ENCODE results near the gene OR52E5. TPM values are rescaled to one million over a fixed set of nuclear protein-coding genes. Genes with fewer than 3 reads are reported as not detected.

OR52E5 gene
- total RNA-seq, 4 donors from 2014 or later, result not detected

DNA sequence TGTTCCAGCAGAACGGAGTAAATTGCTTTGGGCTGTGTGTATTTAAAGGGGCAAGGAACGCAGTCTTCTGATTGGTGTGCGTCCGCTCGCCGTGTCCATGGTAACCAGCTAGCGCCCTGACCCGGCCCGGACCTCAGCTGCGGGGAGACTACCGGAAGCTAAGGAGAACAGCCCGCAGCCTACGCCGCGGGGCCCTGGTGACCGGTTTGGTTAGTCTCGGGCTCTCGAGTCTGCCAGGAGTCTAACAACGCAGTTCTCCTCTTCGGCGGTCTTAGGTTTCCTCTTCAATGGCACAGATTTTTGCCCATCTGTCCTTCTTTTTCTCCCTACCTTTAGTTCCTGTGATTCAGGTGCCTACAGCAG lies 45.6 kb downstream of the OR52E5 start:
- intact Hi-C loops (cut with DNase I), result no loop called here
- TF ChIP-seq POLR2A (IDR thresholded peaks at IDR 0.05), result no peak
- TF ChIP-seq, protein P1, sequence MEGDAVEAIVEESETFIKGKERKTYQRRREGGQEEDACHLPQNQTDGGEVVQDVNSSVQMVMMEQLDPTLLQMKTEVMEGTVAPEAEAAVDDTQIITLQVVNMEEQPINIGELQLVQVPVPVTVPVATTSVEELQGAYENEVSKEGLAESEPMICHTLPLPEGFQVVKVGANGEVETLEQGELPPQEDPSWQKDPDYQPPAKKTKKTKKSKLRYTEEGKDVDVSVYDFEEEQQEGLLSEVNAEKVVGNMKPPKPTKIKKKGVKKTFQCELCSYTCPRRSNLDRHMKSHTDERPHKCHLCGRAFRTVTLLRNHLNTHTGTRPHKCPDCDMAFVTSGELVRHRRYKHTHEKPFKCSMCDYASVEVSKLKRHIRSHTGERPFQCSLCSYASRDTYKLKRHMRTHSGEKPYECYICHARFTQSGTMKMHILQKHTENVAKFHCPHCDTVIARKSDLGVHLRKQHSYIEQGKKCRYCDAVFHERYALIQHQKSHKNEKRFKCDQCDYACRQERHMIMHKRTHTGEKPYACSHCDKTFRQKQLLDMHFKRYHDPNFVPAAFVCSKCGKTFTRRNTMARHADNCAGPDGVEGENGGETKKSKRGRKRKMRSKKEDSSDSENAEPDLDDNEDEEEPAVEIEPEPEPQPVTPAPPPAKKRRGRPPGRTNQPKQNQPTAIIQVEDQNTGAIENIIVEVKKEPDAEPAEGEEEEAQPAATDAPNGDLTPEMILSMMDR (IDR thresholded peaks at IDR 0.05), result no peak
- DNase-seq, result no peak
- WGBS, 2 donors, result 89 to 90% methylated on average over 10 to 17 of the region's 21 CpGs
- Histone ChIP-seq H3K4me1 (no peaks in the 10 kb centered on the region), H3K36me3 (no peaks in the 10 kb centered on the region), H3K9me3 (no peaks in the 10 kb centered on the region), H3K4me3 (no peak overlapping the region), H3K27ac (no peak overlapping the region), H3K27me3 (no peaks in the 10 kb centered on the region)

DNA sequence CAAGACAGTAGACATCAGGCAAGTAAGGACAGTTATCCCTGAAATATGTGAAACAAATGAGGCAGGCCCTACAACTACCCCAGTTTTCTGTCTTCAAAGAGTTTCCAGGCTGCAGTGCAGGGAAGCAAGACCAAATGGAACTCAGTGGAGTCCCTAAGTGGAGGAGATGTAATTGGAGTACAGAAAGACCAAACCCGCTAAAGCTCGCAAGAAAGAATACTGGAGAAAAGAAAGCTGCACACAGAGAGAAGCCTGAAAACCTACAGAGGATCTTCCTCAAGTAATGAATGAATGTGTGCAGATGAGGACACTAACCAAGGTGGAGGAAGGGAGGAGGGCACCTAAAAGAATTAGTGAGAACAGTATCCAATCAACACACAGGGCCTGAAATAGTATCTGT lies 47.7 kb downstream of the OR52E5 start:
- Histone ChIP-seq H3K27ac (no peak overlapping the region), H3K36me3 (no peaks in the 10 kb centered on the region), H3K9me3 (no peaks in the 10 kb centered on the region), H3K4me1 (no peaks in the 10 kb centered on the region), H3K27me3 (no peaks in the 10 kb centered on the region), H3K4me3 (no peak overlapping the region)
- intact Hi-C loops (cut with DNase I), result no loop called here
- 80 to 92% methylated on average over 2 of the region's 2 CpGs for WGBS, 2 donors
- DNase-seq, result no peak
- TF ChIP-seq, protein P1 (IDR thresholded peaks at IDR 0.05), result no peak

DNA sequence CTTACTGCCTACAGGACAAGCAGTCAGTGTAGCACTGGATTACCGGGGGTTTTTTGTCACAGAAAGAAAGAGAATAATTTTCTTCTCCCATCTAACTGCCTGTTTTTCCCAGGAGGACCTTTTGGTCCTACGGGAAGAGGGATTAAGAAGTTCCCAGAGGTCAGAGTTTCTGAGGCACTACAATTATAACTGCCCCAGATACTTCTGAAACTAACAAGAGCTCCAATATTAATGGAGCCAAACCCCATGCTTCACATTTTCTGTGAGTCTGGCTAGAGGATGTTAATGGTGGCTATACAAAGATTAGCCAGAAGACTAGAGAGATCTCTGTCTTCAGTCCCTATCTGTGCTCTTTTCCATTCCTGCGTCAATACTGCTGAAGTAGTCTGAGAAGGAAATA lies 48.9 kb downstream of the OR52E5 start, which contains the start of gene OR56A3:
OR56A3 (plus strand) TSS at position 301 of the 400 bp plus-strand sequence. CDS start 5,096 bp downstream, outside the sequence.
- intact Hi-C loops (cut with DNase I), result no loop called here
- WGBS, 2 donors, result 75 to 85% methylated on average over 3 of the region's 3 CpGs
- Histone ChIP-seq H3K4me1 (no peaks in the 10 kb centered on the region), H3K27ac (no peak within 1 kb of the TSS), H3K9me3 (no peaks in the 10 kb centered on the region), H3K4me3 (no peak within 1 kb of the TSS), H3K36me3 (no peaks in the 10 kb centered on the region), H3K27me3 (no peaks in the 10 kb centered on the region)
- DNase-seq, result no peak
- no peak for TF ChIP-seq POLR2A (IDR thresholded peaks at IDR 0.05)
- TF ChIP-seq, protein P1 (IDR thresholded peaks at IDR 0.05), result no peak

Other genes with a start within 250 kb of the OR52E5 start
- 10 to 100 TPM; 12.6 to 15.7 (median 14.9) TPM for gene TRIM5, start 208.1 kb upstream of the OR52E5 start, total RNA-seq
- gene TRIM22, start 203.4 kb upstream of the OR52E5 start, total RNA-seq, result 10 to 100 TPM; 16.0 to 51.9 (median 32.1) TPM
- gene OR56B1, start 156.8 kb upstream of the OR52E5 start, total RNA-seq, result not detected
- not detected for gene OR52N4, start 139.0 kb upstream of the OR52E5 start, total RNA-seq
- gene OR52N5, start 109.9 kb upstream of the OR52E5 start, total RNA-seq, result not detected
- not detected for gene OR52N1, start 101.9 kb upstream of the OR52E5 start, total RNA-seq
- not detected for gene OR52N2, start 84.3 kb upstream of the OR52E5 start, total RNA-seq
- not detected for gene OR52E6, start 51.3 kb upstream of the OR52E5 start, total RNA-seq
- not detected for gene OR52E8, start 35.5 kb upstream of the OR52E5 start, total RNA-seq
- gene OR52E4, start 12.6 kb upstream of the OR52E5 start, total RNA-seq, result not detected
- gene OR56A3, start 49.0 kb downstream of the OR52E5 start, total RNA-seq, result not detected
- gene OR56A5, start 75.3 kb downstream of the OR52E5 start, total RNA-seq, result not detected
- gene OR52L1, start 93.8 kb downstream of the OR52E5 start, total RNA-seq, result not detected
- gene OR56A4, start 113.7 kb downstream of the OR52E5 start, total RNA-seq, result not detected
- not detected for gene OR56A1, start 137.6 kb downstream of the OR52E5 start, total RNA-seq
- not detected for gene OR56B4, start 214.5 kb downstream of the OR52E5 start, total RNA-seq

Measured in esophagus squamous epithelium (tissue), 5 donors.